GM12878 (cell line): ENCODE data around the gene INPP1. TPM values are rescaled to one million over a fixed set of nuclear protein-coding genes. Genes with fewer than 3 reads are reported as not detected.
A peak's percentile ranks its signal among the peaks of the same experiment; 100 is the strongest.

Experiments
- BMI1 ChIP-seq: fragments of 450-650 bp; IDR thresholded peaks from 2 replicates; pipeline ENCODE4 v1.6.1; 2016; ENCODE audit warnings: mild to moderate bottlenecking, moderate library complexity, borderline replicate concordance
- BRCA1 ChIP-seq: IDR thresholded peaks from 2 replicates; pipeline ENCODE4 v1.6.1; 2011; ENCODE audit warnings: low read depth, low read length, improper control_type of control experiment
- CBX3 ChIP-seq: fragments of 200-600 bp; sonication (generic); IDR thresholded peaks from 2 replicates; pipeline ENCODE4 v1.6.1; 2016; ENCODE audit warnings: low read depth, borderline replicate concordance
- CREB1 ChIP-seq: IDR thresholded peaks from 2 replicates; pipeline ENCODE4 v1.6.1; 2012; ENCODE audit warnings: low read depth, mild to moderate bottlenecking, inconsistent platforms
- HDAC6 ChIP-seq: fragments of 200-600 bp; sonication (generic); IDR thresholded peaks from one replicate; pipeline ENCODE4 v1.8.0; 2017; ENCODE audit warnings: antibody characterized with exemption; ENCODE audit not compliant: unreplicated experiment
- HDGF ChIP-seq: fragments of 450-650 bp; IDR thresholded peaks from 2 replicates; pipeline ENCODE4 v1.6.1; 2016; ENCODE audit warnings: antibody characterized with exemption
- JUND ChIP-seq: IDR thresholded peaks from 2 replicates; pipeline ENCODE4 v1.6.1; 2012; ENCODE audit warnings: low read depth, mild to moderate bottlenecking, low read length, improper control_type of control experiment, moderate library complexity
- LARP7 ChIP-seq: fragments of 450-650 bp; IDR thresholded peaks from 2 replicates; pipeline ENCODE4 v1.6.1; 2017; ENCODE audit warnings: mild to moderate bottlenecking
- MEF2A ChIP-seq: IDR thresholded peaks from 2 replicates; pipeline ENCODE4 v1.6.1; 2011; ENCODE audit warnings: low read depth, mild to moderate bottlenecking, low read length, moderate library complexity; ENCODE audit not compliant: insufficient read depth
- MTA3 ChIP-seq: IDR thresholded peaks from 2 replicates; pipeline ENCODE4 v1.6.1; 2012; ENCODE audit warnings: low read length, inconsistent platforms, borderline replicate concordance
- NFXL1 ChIP-seq: fragments of 450-650 bp; IDR thresholded peaks from 2 replicates; pipeline ENCODE4 v1.6.1; 2017; ENCODE audit warnings: antibody characterized with exemption, mild to moderate bottlenecking, borderline replicate concordance
- NFYA ChIP-seq: IDR thresholded peaks from 2 replicates; pipeline ENCODE4 v1.6.1; 2011; ENCODE audit warnings: low read depth, mild to moderate bottlenecking, low read length, improper control_type of control experiment, borderline replicate concordance
- NKRF ChIP-seq: fragments of 450-650 bp; conservative IDR thresholded peaks from 2 replicates; pipeline ENCODE4 v1.6.1; 2017; ENCODE audit warnings: mild to moderate bottlenecking, moderate library complexity
- NR2C1 ChIP-seq: fragments of 450-650 bp; IDR thresholded peaks from 2 replicates; pipeline ENCODE4 v1.6.1; 2017; ENCODE audit warnings: antibody characterized with exemption, mild to moderate bottlenecking, moderate library complexity
- RUNX3 ChIP-seq: IDR thresholded peaks from 2 replicates; pipeline ENCODE4 v1.6.1; 2012; ENCODE audit warnings: low read length, inconsistent platforms
- SMC3 ChIP-seq: IDR thresholded peaks from 2 replicates; pipeline ENCODE4 v1.6.1; 2011; ENCODE audit warnings: low read length, improper control_type of control experiment, borderline replicate concordance
- SP1 ChIP-seq: IDR thresholded peaks from one replicate; pipeline ENCODE4 v1.6.1; 2011; ENCODE audit warnings: low read depth, low read length
- SREBF1 ChIP-seq: IDR thresholded peaks from 2 replicates; pipeline ENCODE4 v1.6.1; 2012; ENCODE audit warnings: mild to moderate bottlenecking, low read length
- STAT1 ChIP-seq: fragments of 450-650 bp; conservative IDR thresholded peaks from 2 replicates; pipeline ENCODE4 v1.6.1; 2014; ENCODE audit warnings: antibody characterized with exemption, mild to moderate bottlenecking
- TCF3 ChIP-seq: IDR thresholded peaks from 2 replicates; pipeline ENCODE4 v1.6.1; 2012; ENCODE audit warnings: low read depth, mild to moderate bottlenecking, low read length, borderline replicate concordance; ENCODE audit not compliant: insufficient read depth
- WRNIP1 ChIP-seq: IDR thresholded peaks from 2 replicates; pipeline ENCODE4 v1.6.1; 2011; ENCODE audit warnings: low read depth, low read length, improper control_type of control experiment, borderline replicate concordance
- ZBTB40 ChIP-seq: fragments of 450-650 bp; IDR thresholded peaks from 2 replicates; pipeline ENCODE4 v1.6.1; 2016; ENCODE audit warnings: mild to moderate bottlenecking, moderate library complexity, borderline replicate concordance
- ZNF24 ChIP-seq: fragments of 450-650 bp; IDR thresholded peaks from 2 replicates; pipeline ENCODE4 v1.6.1; 2017; ENCODE audit warnings: antibody characterized with exemption, mild to moderate bottlenecking
- polyA plus RNA-seq, 11 experiments: library from polyadenylated mRNA; depleted of rRNA in 4 of 11; unstranded in 6 of 11; stranded (reverse) in 5 of 11; fragments of >200 nt; fragmentation: Nextera tagmentation in 4 of 11; fragmentation: Illumina TruSeq in 1 of 11; extraction: Ambion mirVana in 4 of 11; extraction: Trizol in 1 of 11; gene quantifications; 1 replicate in 1 of 11; 2 replicates in 10 of 11; pipeline versions ENCODE4 v1.2.1 to v1.2.3, GENCODE V29; 2011 to 2016; ENCODE audit warnings: inconsistent platforms in 2 of 11, missing spikeins in 2 of 11, low read depth in 1 of 11
- total RNA-seq, 4 experiments: library from RNA; depleted of rRNA in 3 of 4; stranded (reverse); fragments of >200 nt in 3 of 4; fragmentation: Illumina TruSeq in 1 of 4; extraction: Trizol in 1 of 4; gene quantifications; 2 replicates each; pipeline versions ENCODE4 v1.2.1 to v1.2.3, GENCODE V29; 2013 to 2021
- TF ChIP-seq, protein P1 (sequence below): IDR thresholded peaks from 2 replicates; pipeline ENCODE4 v1.6.1; 2012; ENCODE audit warnings: low read depth, low read length, improper control_type of control experiment

The INPP1 gene
- total and polyA plus RNA-seq, 10 of the 15 experiments (the other 5 are each of a cell fraction or from before 2014, with no cell fraction given): 3.3 to 17.9 (median 11.1) TPM

- TF ChIP-seq BMI1 (no peak), CREB1 (no peak), ZBTB40 (peak; percentile 41; the same call in 1 of the 2 replicates), HDAC6 (no peak), WRNIP1 (no peak), NR2C1 (no peak), RUNX3 (no peak), MEF2A (no peak), NFYA (no peak), TCF3 (no peak), STAT1 (no peak), ZNF24 (no peak), HDGF (no peak), JUND (no peak), MTA3 (no peak), LARP7 (peak; percentile 77), SMC3 (0 out of 2 replicates have a peak, but pooled peaks have one; percentile 0), NKRF (peak; percentile 47; the same call in 1 of the 2 replicates), BRCA1 (no peak), CBX3 (no peak), SREBF1 (no peak), SP1 (no peak), NFXL1 (no peak)
- TF ChIP-seq, protein P1, sequence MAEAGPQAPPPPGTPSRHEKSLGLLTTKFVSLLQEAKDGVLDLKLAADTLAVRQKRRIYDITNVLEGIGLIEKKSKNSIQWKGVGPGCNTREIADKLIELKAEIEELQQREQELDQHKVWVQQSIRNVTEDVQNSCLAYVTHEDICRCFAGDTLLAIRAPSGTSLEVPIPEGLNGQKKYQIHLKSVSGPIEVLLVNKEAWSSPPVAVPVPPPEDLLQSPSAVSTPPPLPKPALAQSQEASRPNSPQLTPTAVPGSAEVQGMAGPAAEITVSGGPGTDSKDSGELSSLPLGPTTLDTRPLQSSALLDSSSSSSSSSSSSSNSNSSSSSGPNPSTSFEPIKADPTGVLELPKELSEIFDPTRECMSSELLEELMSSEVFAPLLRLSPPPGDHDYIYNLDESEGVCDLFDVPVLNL: no peak
Observed at GRCh38 chr2:190407662-190408537, 64.5 kb downstream of the INPP1 start, which contains the start of gene MFSD6 (continued).
